ENCODE data around the gene NUDT2. TPM values are rescaled to one million over a fixed set of nuclear protein-coding genes. Genes with fewer than 3 reads are reported as not detected.

NUDT2 gene
- total RNA-seq, 1 donor from 2014 or later, result 12.8 TPM

DNA sequence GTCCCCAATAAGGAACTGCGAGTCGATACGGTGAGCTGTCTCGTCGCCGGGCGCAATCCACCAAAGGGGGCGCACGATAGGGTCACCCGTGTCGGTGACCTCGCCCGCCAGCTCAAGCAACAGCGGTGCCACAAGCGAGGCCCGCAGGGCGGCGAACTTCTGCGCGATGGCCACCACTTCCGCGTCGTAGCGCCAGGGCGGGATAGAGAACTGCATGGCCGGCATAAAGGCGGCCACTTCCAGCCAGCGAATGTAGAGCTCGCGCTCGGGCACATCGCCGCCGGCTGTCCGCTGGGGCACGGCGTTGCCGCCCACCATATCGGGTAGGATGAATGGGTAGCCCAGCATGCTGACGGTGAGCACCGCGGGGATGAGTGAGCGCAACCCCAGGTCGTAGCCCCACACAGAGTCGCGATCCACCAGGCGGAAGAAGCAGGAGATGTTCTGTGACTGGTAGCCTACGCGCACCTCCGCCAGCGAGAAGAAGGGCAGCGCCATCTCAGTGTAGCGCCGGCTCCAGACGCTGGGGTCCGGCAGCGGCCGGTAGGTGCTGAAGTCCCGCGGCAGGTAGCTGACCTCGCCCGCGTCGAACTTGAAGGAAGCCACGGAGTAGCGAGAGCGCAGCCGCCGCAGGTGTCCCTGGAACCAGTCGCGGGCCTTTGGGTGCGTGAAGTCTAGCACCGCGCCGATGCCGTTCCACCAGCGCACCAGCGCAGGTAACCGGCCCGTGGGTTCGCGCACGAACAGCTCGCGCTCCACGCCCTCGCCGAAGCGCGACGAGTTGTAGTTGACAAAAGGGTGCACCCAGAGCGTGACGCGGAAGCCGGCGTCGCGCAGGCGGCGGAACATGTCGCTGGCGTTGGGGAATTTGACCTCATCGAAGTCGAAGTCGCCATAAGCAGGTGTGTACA lies 41.9 kb downstream of the NUDT2 start:
- no peak overlapping the region for H3K4me3 Mint-ChIP-seq (ENCODE audit: unreplicated experiment)
- peaks cover 8% of the 10 kb centered on the region for H3K4me1 Mint-ChIP-seq (ENCODE audit: low read depth, unreplicated experiment)
- Histone ChIP-seq H3K27ac (ENCODE audit: low read depth, low read length) (no peak overlapping the region), H4K20me1 (ENCODE audit: insufficient read depth, low read length) (no peaks in the 10 kb centered on the region), H3K4me2 (ENCODE audit: low read length) (peak overlapping the region; percentile 58), H3K9me3 (ENCODE audit: insufficient read depth, low read depth, low read length) (peaks cover 15% of the 10 kb centered on the region), H3K36me3 (ENCODE audit: insufficient read depth, low read length) (no peaks in the 10 kb centered on the region), H2AFZ (ENCODE audit: low read depth, low read length) (no peak overlapping the region), H3K27me3 (ENCODE audit: insufficient read depth, low read length) (no peaks in the 10 kb centered on the region), H3K9ac (ENCODE audit: low read length) (no peak overlapping the region), H3K79me2 (ENCODE audit: insufficient read depth, low read length) (no peaks in the 10 kb centered on the region), H3K4me3 (ENCODE audit: insufficient read depth, low read depth, low read length) (no peak overlapping the region), H3K4me1 (ENCODE audit: insufficient read depth, low read length) (peaks cover under 1% of the 10 kb centered on the region)
- H3K36me3 Mint-ChIP-seq (ENCODE audit: low read depth, unreplicated experiment), result peaks cover 35% of the 10 kb centered on the region
- FAIRE-seq (no peak), DNase-seq (ENCODE audit: low read depth) (no peak)
- peaks cover 3% of the 10 kb centered on the region for H3K27me3 Mint-ChIP-seq (ENCODE audit: low read depth, unreplicated experiment)
- H3K27ac Mint-ChIP-seq (ENCODE audit: unreplicated experiment), result no peak overlapping the region
- no peak for TF ChIP-seq EZH2 (IDR thresholded peaks at IDR 0.05; ENCODE audit: insufficient read depth, low read length)
- peaks cover 19% of the 10 kb centered on the region for H3K9me3 Mint-ChIP-seq (ENCODE audit: unreplicated experiment)

DNA sequence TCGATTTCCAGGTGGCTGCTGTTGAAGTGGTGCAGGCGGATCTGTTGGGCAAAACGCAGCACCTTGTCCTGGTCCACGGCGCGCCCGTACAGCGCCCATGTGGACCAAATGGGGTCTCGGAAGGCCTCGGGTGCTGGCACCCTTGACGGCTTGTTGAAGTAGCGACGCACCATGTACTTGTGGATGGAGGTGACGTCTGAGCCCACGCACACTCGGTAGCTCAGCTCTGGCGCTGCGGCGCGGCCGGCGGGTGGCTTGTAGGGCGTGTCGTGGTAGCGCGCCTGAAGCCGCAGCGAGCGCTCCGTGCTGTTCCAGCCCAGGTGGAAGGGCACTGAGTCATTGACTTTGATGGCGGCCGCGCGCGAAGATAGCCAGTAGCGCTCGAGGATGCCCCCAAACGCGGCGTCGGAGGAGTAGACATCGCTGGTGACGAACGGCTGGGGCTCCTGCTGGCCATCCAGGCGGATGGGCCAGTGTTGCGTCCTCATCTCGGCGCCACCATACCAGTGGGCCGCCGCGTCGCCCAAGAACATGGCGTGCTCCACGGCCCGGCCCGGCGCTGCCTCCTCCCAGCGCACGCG lies 42.6 kb downstream of the NUDT2 start:
- H3K9me3 ChIP-seq (ENCODE audit: insufficient read depth, low read depth, low read length), result peaks cover 15% of the 10 kb centered on the region
- H3K4me1 ChIP-seq (ENCODE audit: insufficient read depth, low read length), result peaks cover 4% of the 10 kb centered on the region
- H4K20me1 ChIP-seq (ENCODE audit: insufficient read depth, low read length), result no peaks in the 10 kb centered on the region
- H3K9ac ChIP-seq (ENCODE audit: low read length), result no peak overlapping the region
- H3K27ac ChIP-seq (ENCODE audit: low read depth, low read length), result no peak overlapping the region
- no peaks in the 10 kb centered on the region for H3K36me3 ChIP-seq (ENCODE audit: insufficient read depth, low read length)
- no peak overlapping the region for H3K4me2 ChIP-seq (ENCODE audit: low read length)
- H3K27me3 Mint-ChIP-seq (ENCODE audit: low read depth, unreplicated experiment), result peaks cover 3% of the 10 kb centered on the region
- H3K36me3 Mint-ChIP-seq (ENCODE audit: low read depth, unreplicated experiment), result peaks cover 34% of the 10 kb centered on the region
- TF ChIP-seq, protein P1, sequence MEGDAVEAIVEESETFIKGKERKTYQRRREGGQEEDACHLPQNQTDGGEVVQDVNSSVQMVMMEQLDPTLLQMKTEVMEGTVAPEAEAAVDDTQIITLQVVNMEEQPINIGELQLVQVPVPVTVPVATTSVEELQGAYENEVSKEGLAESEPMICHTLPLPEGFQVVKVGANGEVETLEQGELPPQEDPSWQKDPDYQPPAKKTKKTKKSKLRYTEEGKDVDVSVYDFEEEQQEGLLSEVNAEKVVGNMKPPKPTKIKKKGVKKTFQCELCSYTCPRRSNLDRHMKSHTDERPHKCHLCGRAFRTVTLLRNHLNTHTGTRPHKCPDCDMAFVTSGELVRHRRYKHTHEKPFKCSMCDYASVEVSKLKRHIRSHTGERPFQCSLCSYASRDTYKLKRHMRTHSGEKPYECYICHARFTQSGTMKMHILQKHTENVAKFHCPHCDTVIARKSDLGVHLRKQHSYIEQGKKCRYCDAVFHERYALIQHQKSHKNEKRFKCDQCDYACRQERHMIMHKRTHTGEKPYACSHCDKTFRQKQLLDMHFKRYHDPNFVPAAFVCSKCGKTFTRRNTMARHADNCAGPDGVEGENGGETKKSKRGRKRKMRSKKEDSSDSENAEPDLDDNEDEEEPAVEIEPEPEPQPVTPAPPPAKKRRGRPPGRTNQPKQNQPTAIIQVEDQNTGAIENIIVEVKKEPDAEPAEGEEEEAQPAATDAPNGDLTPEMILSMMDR (IDR thresholded peaks at IDR 0.05; ENCODE audit: insufficient read depth, low read depth, low read length), result no peak
- TF ChIP-seq EZH2 (IDR thresholded peaks at IDR 0.05; ENCODE audit: insufficient read depth, low read length), result no peak
- FAIRE-seq (no peak), DNase-seq (ENCODE audit: low read depth) (no peak)
- no peak overlapping the region for H3K27ac Mint-ChIP-seq (ENCODE audit: unreplicated experiment)
- H3K4me3 ChIP-seq (ENCODE audit: insufficient read depth, low read depth, low read length), result no peak overlapping the region
- peaks cover 9% of the 10 kb centered on the region for H3K4me1 Mint-ChIP-seq (ENCODE audit: low read depth, unreplicated experiment)
- H3K79me2 ChIP-seq (ENCODE audit: insufficient read depth, low read length), result no peaks in the 10 kb centered on the region
- H2AFZ ChIP-seq (ENCODE audit: low read depth, low read length), result no peak overlapping the region
- no peak overlapping the region for H3K4me3 Mint-ChIP-seq (ENCODE audit: unreplicated experiment)
- peaks cover 14% of the 10 kb centered on the region for H3K9me3 Mint-ChIP-seq (ENCODE audit: unreplicated experiment)
- no peaks in the 10 kb centered on the region for H3K27me3 ChIP-seq (ENCODE audit: insufficient read depth, low read length)

GRCh38 chr9:34372467-34373011 lies 43.2 kb downstream of the NUDT2 start:
- Mint-ChIP-seq H3K9me3 (ENCODE audit: unreplicated experiment) (peaks cover 10% of the 10 kb centered on the region), H3K36me3 (ENCODE audit: low read depth, unreplicated experiment) (peaks cover 30% of the 10 kb centered on the region), H3K27me3 (ENCODE audit: low read depth, unreplicated experiment) (peaks cover 3% of the 10 kb centered on the region), H3K4me1 (ENCODE audit: low read depth, unreplicated experiment) (peaks cover 9% of the 10 kb centered on the region), H3K4me3 (ENCODE audit: unreplicated experiment) (no peak overlapping the region), H3K27ac (ENCODE audit: unreplicated experiment) (no peak overlapping the region)
- Histone ChIP-seq H3K9ac (ENCODE audit: low read length) (no peak overlapping the region), H3K27ac (ENCODE audit: low read depth, low read length) (no peak overlapping the region), H3K4me1 (ENCODE audit: insufficient read depth, low read length) (peaks cover 4% of the 10 kb centered on the region), H3K36me3 (ENCODE audit: insufficient read depth, low read length) (no peaks in the 10 kb centered on the region), H4K20me1 (ENCODE audit: insufficient read depth, low read length) (no peaks in the 10 kb centered on the region), H3K9me3 (ENCODE audit: insufficient read depth, low read depth, low read length) (peaks cover 15% of the 10 kb centered on the region), H3K4me3 (ENCODE audit: insufficient read depth, low read depth, low read length) (no peak overlapping the region), H3K79me2 (ENCODE audit: insufficient read depth, low read length) (no peaks in the 10 kb centered on the region), H3K4me2 (ENCODE audit: low read length) (no peak overlapping the region), H3K27me3 (ENCODE audit: insufficient read depth, low read length) (no peaks in the 10 kb centered on the region), H2AFZ (ENCODE audit: low read depth, low read length) (no peak overlapping the region)
- DNase-seq (ENCODE audit: low read depth) (no peak), FAIRE-seq (no peak)
- TF ChIP-seq, protein P1 (IDR thresholded peaks at IDR 0.05; ENCODE audit: insufficient read depth, low read depth, low read length), result no peak
